GM12891 (cell line): ENCODE results near the gene RYR3.
"Not testable (repeated sequence)": the region's sequence is repeated elsewhere in the genome, so short reads cannot be mapped to it uniquely, and the experiment has no call there.

Experiments used
- DNase-seq: peaks from one replicate; pipeline ENCODE4 v3.0.0; 2011; ENCODE audit warnings: low spot score; ENCODE audit not compliant: insufficient read length
- FAIRE-seq: peaks from 2 replicates; lab custom pipeline; 2011; peaks lifted over from hg19 to GRCh38; lab: Jason Lieb, UNC
- PAX5 ChIP-seq: IDR thresholded peaks from 2 replicates; pipeline ENCODE4 v1.6.1; 2011; ENCODE audit warnings: low read length, moderate library complexity, mild to moderate bottlenecking; ENCODE audit not compliant: insufficient read depth, severe bottlenecking
- POLR2A ChIP-seq: IDR thresholded peaks from 2 replicates; pipeline ENCODE4 v1.6.1; 2011; ENCODE audit warnings: low read depth, low read length, control low read depth
- POLR2AphosphoS5 ChIP-seq: IDR thresholded peaks from 2 replicates; pipeline ENCODE4 v1.6.1; 2011; ENCODE audit warnings: low read depth, low read length, control low read depth
- POU2F2 ChIP-seq: IDR thresholded peaks from 2 replicates; pipeline ENCODE4 v1.6.1; 2011; ENCODE audit warnings: low read depth, mild to moderate bottlenecking, control low read depth, low read length, moderate library complexity
- SPI1 ChIP-seq: IDR thresholded peaks from 2 replicates; pipeline ENCODE4 v1.6.1; 2011; ENCODE audit warnings: low read depth, low read length, control low read depth
- TAF1 ChIP-seq: IDR thresholded peaks from 2 replicates; pipeline ENCODE4 v1.6.1; 2011; ENCODE audit warnings: low read depth, low read length, control low read depth

Gene RYR3

DNA sequence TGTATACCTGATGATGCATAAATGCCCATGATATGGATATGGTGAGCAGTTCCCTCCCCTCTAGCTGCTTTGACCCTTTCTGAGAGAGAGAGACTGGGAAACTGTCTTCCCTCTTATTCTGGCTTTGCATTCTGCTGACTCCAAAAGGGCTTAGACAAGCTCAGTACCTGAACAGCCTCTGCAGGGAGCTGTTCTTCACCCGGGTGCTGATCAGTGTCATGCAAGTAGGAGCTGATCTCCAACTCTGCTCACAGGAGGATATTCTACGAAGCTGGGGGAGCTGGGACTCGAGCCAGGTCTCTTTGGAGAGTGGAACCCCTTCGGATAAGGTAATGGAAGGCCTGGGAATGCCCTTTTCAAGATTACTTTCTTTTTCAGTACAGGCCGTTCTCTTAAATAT, 237.1 kb downstream of the RYR3 start:
- FAIRE-seq = no peak
- DNase-seq = no peak
- TF ChIP-seq POU2F2 = no peak
- no peak for TF ChIP-seq PAX5
- TF ChIP-seq POLR2A = no peak
- no peak for TF ChIP-seq SPI1
- TF ChIP-seq TAF1 = no peak
- TF ChIP-seq POLR2AphosphoS5 = no peak

GRCh38 chr15:33551860-33552259, 241.1 kb downstream of the RYR3 start:
- FAIRE-seq (no peak), DNase-seq (no peak)
- TF ChIP-seq SPI1 = no peak
- TF ChIP-seq PAX5 = no peak
- no peak for TF ChIP-seq POLR2AphosphoS5
- no peak for TF ChIP-seq TAF1
- TF ChIP-seq POU2F2 = no peak
- no peak for TF ChIP-seq POLR2A

DNA sequence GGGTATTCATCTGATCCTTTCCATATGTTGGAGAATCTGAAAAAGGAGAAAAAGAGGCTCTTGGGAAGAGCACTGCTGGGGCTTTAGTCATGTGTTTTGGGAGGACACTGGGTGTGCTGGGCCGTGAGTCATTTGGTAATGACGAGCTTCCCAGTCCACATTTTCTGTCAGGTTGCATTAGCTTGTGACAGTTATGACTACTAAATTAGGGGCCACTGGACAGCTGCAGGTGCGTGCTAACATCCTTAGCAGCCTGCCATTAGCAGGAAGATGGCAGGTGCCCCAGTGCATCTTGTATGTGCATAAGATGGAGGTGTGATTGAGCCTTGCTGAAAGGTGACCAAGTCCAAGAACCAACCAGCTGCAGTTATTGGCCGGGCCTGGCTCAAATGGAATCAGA, 242.4 kb downstream of the RYR3 start:
- no peak for FAIRE-seq
- no peak for DNase-seq
- no peak for TF ChIP-seq POLR2AphosphoS5
- TF ChIP-seq TAF1 = no peak
- TF ChIP-seq POU2F2 = no peak
- no peak for TF ChIP-seq POLR2A
- no peak for TF ChIP-seq SPI1
- no peak for TF ChIP-seq PAX5

DNA sequence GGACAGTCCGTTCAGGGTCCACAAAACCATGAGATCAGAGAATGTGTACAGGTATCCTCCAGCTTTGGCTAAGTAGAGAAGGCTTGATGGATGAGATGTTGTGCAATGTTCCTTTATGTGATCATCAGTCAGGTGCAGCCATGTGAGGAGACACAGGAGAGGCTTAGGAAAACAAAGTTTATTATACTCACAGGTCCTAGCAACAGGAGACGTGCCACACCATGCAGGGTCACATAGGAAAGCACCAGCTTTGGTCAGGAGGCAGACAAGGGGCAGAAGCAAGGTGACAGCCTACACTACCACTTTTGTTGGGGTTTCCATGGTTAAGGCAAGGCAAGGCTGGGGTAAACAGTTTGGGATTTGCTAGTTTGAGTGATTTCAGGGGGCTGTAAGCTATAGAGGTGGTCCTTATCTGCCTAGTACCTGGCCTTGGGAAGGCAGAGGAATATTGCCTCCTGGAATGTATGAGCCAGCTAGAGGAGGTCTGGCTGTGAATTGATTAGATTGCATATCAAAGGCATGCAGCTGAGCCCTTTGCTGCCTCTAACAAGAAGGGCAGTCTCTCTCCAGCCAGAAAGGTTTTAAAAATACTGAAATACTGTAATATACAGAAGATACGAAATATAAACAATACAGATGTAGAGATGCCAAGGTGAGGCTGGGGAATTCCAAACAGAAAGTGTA, 248.6 kb downstream of the RYR3 start:
- TF ChIP-seq POLR2A (no peak), POU2F2 (no peak), TAF1 (no peak), PAX5 (no peak), SPI1 (no peak), POLR2AphosphoS5 (no peak)
- DNase-seq (no peak), FAIRE-seq (no peak)

GRCh38 chr15:33561407-33561806, 250.6 kb downstream of the RYR3 start:
- DNase-seq (no peak), FAIRE-seq (no peak)
- TF ChIP-seq POU2F2 (no peak), TAF1 (no peak), POLR2A (no peak), SPI1 (no peak), PAX5 (no peak), POLR2AphosphoS5 (no peak)

GRCh38 chr15:33561967-33562366, 251.2 kb downstream of the RYR3 start:
- TF ChIP-seq POLR2AphosphoS5 (no peak), SPI1 (no peak), POLR2A (no peak), TAF1 (no peak), PAX5 (no peak), POU2F2 (no peak)
- DNase-seq (no peak), FAIRE-seq (no peak)

- TF ChIP-seq POLR2AphosphoS5 (no peak), SPI1 (no peak), POU2F2 (no peak), PAX5 (no peak), POLR2A (no peak), TAF1 (no peak)
- FAIRE-seq = no peak
- DNase-seq = no peak
Observed at GRCh38 chr15:33565094-33565493, 254.3 kb downstream of the RYR3 start.

- no peak for TF ChIP-seq POU2F2
- TF ChIP-seq POLR2A = no peak
- TF ChIP-seq TAF1 = no peak
- TF ChIP-seq POLR2AphosphoS5 = no peak
- no peak for TF ChIP-seq PAX5
- TF ChIP-seq SPI1 = no peak
- FAIRE-seq (no peak), DNase-seq (no peak)
Observed at GRCh38 chr15:33567652-33568051, 256.9 kb downstream of the RYR3 start.

- TF ChIP-seq SPI1 = no peak
- no peak for TF ChIP-seq POU2F2
- TF ChIP-seq PAX5 = no peak
- no peak for TF ChIP-seq TAF1
- TF ChIP-seq POLR2AphosphoS5 = no peak
- no peak for TF ChIP-seq POLR2A
- FAIRE-seq (no peak), DNase-seq (no peak)
Observed at GRCh38 chr15:33569036-33569435, 258.3 kb downstream of the RYR3 start.

DNA sequence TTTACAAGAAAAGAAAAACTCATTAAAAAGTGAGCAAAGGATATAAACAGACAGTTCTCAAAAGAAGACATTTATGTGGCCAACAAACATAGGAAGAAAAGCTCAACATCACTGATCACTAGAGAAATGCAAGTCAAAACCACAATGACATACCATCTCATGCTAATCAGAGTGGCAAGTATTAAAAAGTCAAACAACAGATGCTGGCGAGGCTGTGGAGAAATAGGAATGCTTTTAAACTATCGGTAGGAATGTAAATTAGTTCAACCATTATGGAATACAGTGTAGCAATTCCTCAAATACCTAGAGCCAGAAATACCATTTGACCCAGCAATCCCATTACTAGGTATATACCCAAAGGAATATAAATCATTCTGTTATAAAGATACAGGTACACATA, 267.1 kb downstream of the RYR3 start:
- not testable (repeated sequence) for FAIRE-seq, DNase-seq
